HT1080 (cell line): ENCODE data around the gene POU4F3. TPM values are rescaled to one million over a fixed set of nuclear protein-coding genes. Genes with fewer than 3 reads are reported as not detected.
"Not testable (repeated sequence)": the region's sequence is repeated elsewhere in the genome, so short reads cannot be mapped to it uniquely, and the experiment has no call there.

Experiments used
- DNase-seq: peaks from one replicate; pipeline ENCODE4 v3.0.0-alpha.2; 2015; ENCODE audit warnings: low read depth
- polyA plus RNA-seq, 2 experiments: library from polyadenylated mRNA; depleted of rRNA; stranded (reverse); fragments of >200 nt; gene quantifications; 2 replicates each; pipeline ENCODE4 v1.2.3, GENCODE V29; 2015
- total RNA-seq: library from RNA; depleted of rRNA; stranded (reverse); fragments of >200 nt; shearing (Covaris generic); gene quantifications from 2 replicates; pipeline ENCODE4 v1.2.3, GENCODE V29; 2014; rRNA removed

POU4F3 gene
- total RNA-seq = 0.19 TPM in 1 of 2 replicates, not detected in the other
- 0.17 TPM in 1 of 2 replicates, not detected in the other for polyA plus RNA-seq (2015; cell fraction: cytosol; rRNA removed)
- polyA plus RNA-seq (2015; cell fraction: nucleus; rRNA removed) = 0.12 TPM in 1 of 2 replicates, not detected in the other

- no peak for DNase-seq
Observed at GRCh38 chr5:146338774-146339714, at the start of gene POU4F3. POU4F3 (plus strand) TSS chr5:146338839; CDS start chr5:146339113, 274 bp downstream.

GRCh38 chr5:146290318-146290717 lies 48.3 kb upstream of the POU4F3 start:
- no peak for DNase-seq

GRCh38 chr5:146291421-146292074 lies 47.1 kb upstream of the POU4F3 start:
- DNase-seq = peak; percentile 33

- no peak for DNase-seq
Observed at GRCh38 chr5:146296245-146296644, 42.4 kb upstream of the POU4F3 start.

- DNase-seq = not testable (repeated sequence)
Observed at GRCh38 chr5:146298920-146299319, 39.7 kb upstream of the POU4F3 start.

- DNase-seq = no peak
Observed at GRCh38 chr5:146301626-146302025, 37.0 kb upstream of the POU4F3 start.

GRCh38 chr5:146302406-146302805 lies 36.2 kb upstream of the POU4F3 start:
- DNase-seq = no peak

- DNase-seq = no peak
Observed at GRCh38 chr5:146306838-146307237, 31.8 kb upstream of the POU4F3 start.

GRCh38 chr5:146307796-146308195 lies 30.8 kb upstream of the POU4F3 start:
- no peak for DNase-seq

GRCh38 chr5:146310540-146310939 lies 28.1 kb upstream of the POU4F3 start:
- no peak for DNase-seq

GRCh38 chr5:146311278-146311677 lies 27.4 kb upstream of the POU4F3 start:
- no peak for DNase-seq

- DNase-seq = peak; percentile 28
Observed at GRCh38 chr5:146313027-146313426, 25.6 kb upstream of the POU4F3 start.

- no peak for DNase-seq
Observed at GRCh38 chr5:146321571-146321970, 17.1 kb upstream of the POU4F3 start.

GRCh38 chr5:146327257-146327870 lies 11.3 kb upstream of the POU4F3 start:
- no peak for DNase-seq

GRCh38 chr5:146327989-146328388 lies 10.7 kb upstream of the POU4F3 start:
- no peak for DNase-seq

- peak; percentile 54 for DNase-seq
Observed at GRCh38 chr5:146329697-146330096, 8.9 kb upstream of the POU4F3 start.

- DNase-seq = no peak
Observed at GRCh38 chr5:146331423-146331822, 7.2 kb upstream of the POU4F3 start.

- DNase-seq = no peak
Observed at GRCh38 chr5:146334074-146334533, 4.5 kb upstream of the POU4F3 start.

GRCh38 chr5:146336197-146336596 lies 2.4 kb upstream of the POU4F3 start:
- DNase-seq = no peak

GRCh38 chr5:146337264-146337904 lies 1.3 kb upstream of the POU4F3 start:
- DNase-seq = no peak

- DNase-seq = no peak
Observed at GRCh38 chr5:146337928-146338327, 711 bp upstream of the POU4F3 start.
